ENCODE measurements around the gene ZNF521. TPM values are rescaled to one million over a fixed set of nuclear protein-coding genes. Genes with fewer than 3 reads are reported as not detected.

Gene ZNF521
- total RNA-seq, 2 experiments from 2014 or later, result not detected

DNA sequence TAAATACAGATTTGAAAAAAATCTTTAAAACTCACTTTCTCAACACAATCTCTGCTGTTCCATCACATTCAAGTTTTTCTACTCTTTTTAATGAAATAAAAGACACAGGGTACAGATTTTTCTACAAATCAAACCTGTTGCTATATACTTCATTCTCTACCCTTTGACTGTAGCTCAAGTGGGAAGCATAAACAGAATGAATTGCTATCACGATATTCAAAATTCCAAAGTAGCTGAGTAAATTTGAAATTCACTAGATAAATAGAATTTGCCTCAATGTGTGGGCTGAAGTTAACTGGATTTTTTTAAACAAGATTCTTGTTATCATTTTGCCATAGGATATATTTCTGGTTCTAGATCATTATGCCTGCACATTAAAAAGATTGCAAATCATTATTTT is 185.9 kb downstream of the ZNF521 start:
- Mint-ChIP-seq H3K36me3 (no peaks in the 10 kb centered on the region), H3K4me1 (peaks cover 17% of the 10 kb centered on the region), H3K9me3 (peaks cover 1% of the 10 kb centered on the region), H3K27ac (no peak overlapping the region), H3K27me3 (no peaks in the 10 kb centered on the region), H3K4me3 (no peak overlapping the region)
- no peak for ATAC-seq (ENCODE audit: low read depth)
- POLR2A ChIA-PET, result no interaction called here
- no peak for DNase-seq

DNA sequence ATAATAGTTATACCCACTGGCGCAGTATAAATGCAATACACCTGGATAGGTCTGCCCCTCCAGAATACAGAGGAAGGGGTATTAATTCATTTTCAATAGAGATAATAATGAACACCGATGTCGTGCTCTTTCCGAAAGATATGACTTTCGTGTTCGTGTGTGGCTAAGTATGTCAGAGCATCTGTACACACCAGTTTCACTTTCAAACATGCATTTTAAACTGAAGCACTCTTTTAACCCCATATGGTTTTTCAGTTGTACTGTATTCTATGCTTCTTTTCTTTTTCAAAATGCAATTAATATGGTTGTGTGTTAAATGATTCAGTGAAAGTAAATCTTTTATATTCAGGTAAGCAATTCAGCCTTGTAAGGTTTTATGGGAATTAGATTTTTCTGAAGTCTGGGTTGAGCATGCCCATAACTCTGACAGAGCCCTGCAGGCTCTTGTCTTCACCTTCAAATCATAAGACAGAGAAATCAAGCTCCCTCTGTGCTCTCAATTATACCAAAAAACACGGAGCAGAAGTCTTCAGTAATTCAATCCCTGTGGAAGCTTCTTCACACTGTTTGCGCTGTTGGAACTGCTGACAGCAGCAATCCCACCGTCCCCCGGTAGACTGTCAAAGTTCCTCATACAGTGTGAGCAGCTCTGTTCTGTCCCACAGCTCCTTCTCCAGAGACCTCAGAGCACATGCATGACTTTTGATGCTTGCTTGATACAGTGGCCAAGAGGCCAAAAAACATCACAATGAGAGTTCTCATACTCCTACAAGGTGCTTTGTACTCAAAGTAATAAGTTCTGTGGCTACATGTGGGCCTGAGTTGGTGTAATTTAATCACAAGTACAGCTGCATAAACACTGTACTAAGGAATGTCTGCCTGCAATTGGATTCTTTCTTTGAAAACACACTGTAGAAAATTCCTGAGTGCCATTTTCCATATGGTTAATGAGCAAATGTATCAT is 186.8 kb downstream of the ZNF521 start:
- Mint-ChIP-seq H3K9me3 (peaks cover 1% of the 10 kb centered on the region), H3K36me3 (no peaks in the 10 kb centered on the region), H3K4me1 (peaks cover 17% of the 10 kb centered on the region), H3K4me3 (peak overlapping the region; percentile 82), H3K27ac (no peak overlapping the region), H3K27me3 (no peaks in the 10 kb centered on the region)
- peak; percentile 72 for ATAC-seq (ENCODE audit: low read depth)
- DNase-seq, result no peak
- POLR2A ChIA-PET, result interaction anchor here (0.6 kb wide), 1 partner anchor 188 kb away, joined by 4 read pairs; no protein-coding TSS in a partner anchor

DNA sequence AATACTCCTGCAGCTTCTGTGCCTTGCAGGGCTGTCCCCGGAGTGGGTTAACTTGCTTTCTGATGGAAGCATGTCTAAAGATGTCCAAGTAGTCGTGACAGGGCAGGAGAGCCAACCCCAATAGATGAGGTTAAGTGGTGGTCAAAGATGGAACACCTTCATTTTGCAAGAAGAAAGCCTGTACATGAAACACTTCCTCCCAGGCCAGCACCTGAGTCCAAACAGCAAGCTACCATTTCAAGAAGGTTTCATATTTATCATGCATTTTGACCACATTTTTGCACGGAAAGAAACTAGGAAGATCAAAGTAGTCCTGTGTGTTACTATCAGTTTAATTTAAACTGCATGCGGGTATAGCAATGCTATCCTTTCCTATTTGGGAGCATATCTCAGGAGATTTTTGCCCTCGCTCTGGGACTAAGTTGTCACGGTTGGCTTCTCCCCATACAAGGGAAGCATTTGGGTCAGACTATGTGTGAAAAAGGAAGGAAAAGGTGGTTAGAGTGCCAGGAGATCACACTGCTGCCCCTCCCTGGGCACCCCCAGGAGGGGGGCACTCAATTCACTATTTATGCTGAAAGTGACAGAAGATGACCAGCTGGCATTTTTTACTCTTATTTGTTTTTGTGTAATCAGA is 187.6 kb downstream of the ZNF521 start:
- Mint-ChIP-seq H3K4me3 (peak overlapping the region; percentile 82), H3K27ac (peak overlapping the region; percentile 41), H3K9me3 (peaks cover 1% of the 10 kb centered on the region), H3K36me3 (no peaks in the 10 kb centered on the region), H3K4me1 (peaks cover 17% of the 10 kb centered on the region), H3K27me3 (no peaks in the 10 kb centered on the region)
- POLR2A ChIA-PET, result no interaction called here
- ATAC-seq (ENCODE audit: low read depth) (peak; percentile 22), DNase-seq (no peak)

DNA sequence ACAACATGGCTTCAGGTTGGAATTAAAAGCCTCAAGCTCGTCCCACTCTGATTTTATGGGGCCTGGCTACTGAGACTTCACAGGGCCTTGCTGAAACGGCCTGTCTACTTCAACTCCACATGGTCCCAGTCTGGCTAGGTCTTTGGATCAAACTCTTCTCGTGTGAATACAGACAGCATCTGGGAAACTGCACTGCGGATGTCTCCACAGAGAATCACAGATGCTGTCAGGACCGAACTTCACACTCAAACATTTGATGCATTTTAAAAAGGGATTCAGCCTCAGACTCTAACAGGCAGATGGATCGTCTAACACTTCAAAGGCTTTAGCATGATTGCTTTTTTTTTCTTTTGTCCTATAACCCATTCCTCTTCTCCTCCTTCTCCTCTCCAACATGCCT is 198.5 kb downstream of the ZNF521 start:
- H3K36me3 Mint-ChIP-seq, result no peaks in the 10 kb centered on the region
- no peak for ATAC-seq (ENCODE audit: low read depth)

DNA sequence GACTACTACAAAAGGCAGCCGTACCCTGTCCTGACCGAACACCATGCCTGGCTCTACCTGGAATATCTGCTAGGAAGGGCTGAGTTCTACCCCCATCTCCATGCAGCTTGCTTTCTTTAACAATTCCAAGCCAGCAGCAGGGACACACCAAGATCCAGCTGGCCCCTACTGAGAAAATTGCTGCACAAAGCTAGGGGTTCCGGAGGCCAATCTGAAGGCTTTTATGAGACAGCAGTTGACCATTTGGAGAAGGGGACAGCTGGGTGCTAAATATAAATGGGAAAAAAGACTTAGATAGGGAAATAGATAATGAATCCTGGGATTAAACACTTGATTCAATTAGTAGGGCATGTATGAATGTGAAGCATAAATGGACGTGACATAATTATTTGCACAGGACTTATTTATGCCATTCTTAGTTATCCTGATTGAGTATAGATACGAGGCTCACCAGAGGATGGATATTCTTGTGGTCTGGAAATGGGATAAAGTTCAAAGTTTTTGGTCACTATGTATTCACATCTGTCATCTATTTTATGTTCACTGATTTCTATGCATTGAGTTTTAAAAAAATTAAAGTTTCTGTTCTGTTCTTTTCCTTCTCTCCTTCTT is 204.0 kb downstream of the ZNF521 start:
- Mint-ChIP-seq H3K4me1 (no peaks in the 10 kb centered on the region), H3K36me3 (no peaks in the 10 kb centered on the region), H3K27me3 (peaks cover 2% of the 10 kb centered on the region), H3K9me3 (no peaks in the 10 kb centered on the region), H3K4me3 (no peak overlapping the region), H3K27ac (no peak overlapping the region)
- POLR2A ChIA-PET, result no interaction called here
- ATAC-seq (ENCODE audit: low read depth), result no peak
- no peak for DNase-seq

More for the DNA sequence above, 198.5 kb downstream of the ZNF521 start:
- H3K27ac Mint-ChIP-seq, result no peak overlapping the region
- no peaks in the 10 kb centered on the region for H3K4me1 Mint-ChIP-seq
- no peak for DNase-seq
- POLR2A ChIA-PET, result no interaction called here
- no peak overlapping the region for H3K4me3 Mint-ChIP-seq
- peaks cover 7% of the 10 kb centered on the region for H3K27me3 Mint-ChIP-seq
- H3K9me3 Mint-ChIP-seq, result peaks cover 2% of the 10 kb centered on the region

DNA sequence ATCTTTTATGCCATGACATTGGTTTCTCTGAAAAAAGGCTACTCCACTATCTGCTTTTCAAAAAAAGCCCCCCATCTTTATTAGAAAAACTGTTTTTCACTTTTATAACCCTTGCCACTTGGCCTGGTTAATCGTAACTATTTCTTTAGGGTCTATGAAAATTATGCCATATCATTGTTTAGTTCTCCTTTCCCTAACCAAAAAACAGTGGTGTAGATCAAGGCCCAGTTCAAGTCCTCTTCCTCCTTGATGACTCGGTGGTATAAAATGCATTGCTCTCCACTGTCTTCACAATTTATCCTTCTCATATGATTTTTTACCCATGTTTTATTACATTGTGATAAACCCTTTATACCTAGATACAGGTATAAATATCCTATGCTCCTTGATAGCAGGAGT is 205.5 kb downstream of the ZNF521 start:
- no peak overlapping the region for H3K4me3 Mint-ChIP-seq
- H3K27me3 Mint-ChIP-seq, result peaks cover 2% of the 10 kb centered on the region
- ATAC-seq (ENCODE audit: low read depth), result no peak
- POLR2A ChIA-PET, result no interaction called here
- DNase-seq, result no peak
- H3K27ac Mint-ChIP-seq, result no peak overlapping the region
- no peaks in the 10 kb centered on the region for H3K36me3 Mint-ChIP-seq
- H3K9me3 Mint-ChIP-seq, result no peaks in the 10 kb centered on the region
- H3K4me1 Mint-ChIP-seq, result no peaks in the 10 kb centered on the region

DNA sequence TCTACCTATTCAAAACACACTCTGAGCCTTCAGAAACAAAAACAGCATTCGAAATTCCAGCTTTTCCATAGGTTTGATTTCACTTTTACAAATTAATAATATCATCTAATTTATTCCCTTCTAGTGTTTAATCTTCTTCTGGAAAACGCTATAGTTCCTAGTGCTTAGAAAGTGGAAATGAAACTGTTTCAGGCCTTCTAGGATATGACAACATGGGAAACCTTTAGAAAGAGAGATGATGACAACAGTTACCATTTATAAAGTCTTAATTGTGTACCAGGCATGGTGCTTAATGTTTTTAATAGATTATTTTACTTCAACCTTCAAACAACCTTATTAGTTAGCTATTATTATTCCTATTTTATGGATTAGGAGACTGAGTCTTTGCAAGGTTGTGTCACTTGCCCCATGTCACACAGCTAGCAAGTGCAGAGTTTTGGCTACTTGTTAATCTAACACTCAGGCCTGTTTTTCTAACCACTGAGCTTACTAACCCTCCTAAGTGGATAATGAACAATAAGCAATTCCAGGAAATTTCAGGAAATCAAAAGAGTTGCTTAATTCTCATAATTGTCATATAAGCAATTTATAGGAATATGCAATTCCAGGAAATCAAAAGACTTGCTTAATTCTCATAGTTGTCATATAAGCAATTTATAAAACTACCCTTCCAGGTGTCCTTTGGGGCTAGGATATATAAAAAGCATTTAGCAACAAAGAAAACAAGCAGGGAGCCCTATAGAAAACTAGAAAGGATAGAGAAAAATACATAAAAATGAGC is 206.0 kb downstream of the ZNF521 start:
- Mint-ChIP-seq H3K9me3 (no peaks in the 10 kb centered on the region), H3K4me1 (no peaks in the 10 kb centered on the region), H3K27ac (no peak overlapping the region), H3K27me3 (peaks cover 2% of the 10 kb centered on the region), H3K4me3 (no peak overlapping the region), H3K36me3 (no peaks in the 10 kb centered on the region)
- DNase-seq (no peak), ATAC-seq (ENCODE audit: low read depth) (no peak)
- POLR2A ChIA-PET, result no interaction called here

DNA sequence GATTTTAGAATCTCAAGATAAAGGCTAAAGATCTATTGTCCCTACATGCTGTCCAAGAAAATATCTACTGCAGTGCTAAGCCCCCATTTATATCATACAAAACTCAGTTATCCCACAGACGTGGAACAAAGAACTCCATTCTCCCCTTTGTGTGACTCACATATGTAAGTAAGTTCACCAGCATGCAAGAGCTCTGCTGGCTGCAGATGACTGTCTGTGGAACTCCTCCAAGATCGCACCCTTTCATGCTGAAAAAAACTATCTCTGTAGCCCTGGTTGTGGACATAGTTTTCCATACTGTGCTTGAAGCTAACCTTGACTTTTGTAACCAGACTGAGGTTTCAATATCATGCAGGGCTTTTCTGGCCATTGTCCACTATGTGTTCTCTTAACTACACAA is 207.1 kb downstream of the ZNF521 start:
- POLR2A ChIA-PET, result no interaction called here
- ATAC-seq (ENCODE audit: low read depth) (no peak), DNase-seq (no peak)
- H3K27me3 Mint-ChIP-seq, result no peaks in the 10 kb centered on the region
- no peaks in the 10 kb centered on the region for H3K36me3 Mint-ChIP-seq
- no peaks in the 10 kb centered on the region for H3K9me3 Mint-ChIP-seq
- H3K4me3 Mint-ChIP-seq, result no peak overlapping the region
- H3K4me1 Mint-ChIP-seq, result no peaks in the 10 kb centered on the region
- no peak overlapping the region for H3K27ac Mint-ChIP-seq

DNA sequence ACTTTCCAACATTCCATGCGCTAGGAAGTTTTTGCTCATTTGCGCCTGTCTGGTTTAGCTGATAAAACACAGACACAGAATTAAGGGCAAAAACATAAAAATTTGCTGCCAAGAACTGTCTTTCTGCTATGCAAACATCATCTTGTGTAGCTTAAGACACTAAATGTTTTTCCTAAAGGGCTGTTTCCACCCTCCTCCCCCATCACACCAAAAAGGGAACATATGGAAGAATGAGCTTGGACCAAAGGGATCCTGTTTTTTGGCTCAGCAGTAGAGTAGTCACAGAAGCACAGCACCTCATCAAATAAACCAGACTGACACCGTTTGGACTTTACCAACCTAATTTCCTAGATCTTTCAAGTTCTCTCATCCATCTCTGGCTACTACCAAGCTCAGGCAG is 210.1 kb downstream of the ZNF521 start:
- ATAC-seq (ENCODE audit: low read depth) (no peak), DNase-seq (no peak)
- Mint-ChIP-seq H3K9me3 (no peaks in the 10 kb centered on the region), H3K4me1 (no peaks in the 10 kb centered on the region), H3K4me3 (no peak overlapping the region), H3K27me3 (no peaks in the 10 kb centered on the region), H3K36me3 (no peaks in the 10 kb centered on the region), H3K27ac (no peak overlapping the region)
- POLR2A ChIA-PET, result no interaction called here

DNA sequence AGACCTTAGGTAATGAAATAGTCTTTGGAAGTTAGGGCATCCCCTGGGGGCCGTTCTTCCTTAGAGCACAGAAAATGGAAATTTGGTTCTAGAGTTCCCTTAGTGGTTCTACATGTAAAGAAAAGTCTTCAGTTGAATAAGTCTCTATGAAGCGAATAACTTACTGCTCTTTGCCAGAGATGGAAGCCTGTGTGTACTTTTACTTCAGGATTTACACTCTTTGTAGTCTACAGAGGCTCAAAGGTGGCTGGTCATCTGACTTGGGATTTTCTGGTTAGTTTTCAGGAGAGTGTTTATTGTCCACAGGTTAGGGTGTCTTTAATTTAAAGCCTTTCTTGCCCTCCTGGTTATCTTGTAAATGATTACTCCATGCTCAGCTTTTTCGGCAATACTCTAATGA is 210.6 kb downstream of the ZNF521 start:
- H3K4me3 Mint-ChIP-seq, result no peak overlapping the region
- no peak for ATAC-seq (ENCODE audit: low read depth)
- POLR2A ChIA-PET, result no interaction called here

DNA sequence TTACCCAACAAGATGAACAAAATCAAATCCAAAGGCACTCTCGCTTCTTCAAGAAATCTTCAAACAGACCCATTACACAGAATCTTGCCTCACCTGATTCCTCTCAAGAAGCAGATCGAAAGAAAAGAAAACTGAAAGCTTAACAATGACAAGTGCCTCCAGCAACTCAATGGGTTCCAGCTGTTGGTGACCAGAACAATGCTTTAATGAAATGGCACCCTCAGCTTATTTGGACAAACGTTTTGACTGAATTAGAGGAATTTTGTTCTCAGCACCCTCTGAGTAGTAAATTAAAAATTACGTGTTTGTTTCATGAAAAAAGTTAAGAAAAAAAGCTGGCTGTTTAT is 211.0 kb downstream of the ZNF521 start:
- Mint-ChIP-seq H3K4me1 (no peaks in the 10 kb centered on the region), H3K36me3 (no peaks in the 10 kb centered on the region), H3K9me3 (no peaks in the 10 kb centered on the region), H3K4me3 (no peak overlapping the region), H3K27me3 (no peaks in the 10 kb centered on the region), H3K27ac (no peak overlapping the region)
- POLR2A ChIA-PET, result no interaction called here
- DNase-seq, result no peak
- no peak for ATAC-seq (ENCODE audit: low read depth)

More for the DNA sequence above, 210.6 kb downstream of the ZNF521 start:
- Mint-ChIP-seq H3K27ac (no peak overlapping the region), H3K27me3 (no peaks in the 10 kb centered on the region), H3K36me3 (no peaks in the 10 kb centered on the region), H3K9me3 (no peaks in the 10 kb centered on the region), H3K4me1 (no peaks in the 10 kb centered on the region)
- DNase-seq, result no peak

DNA sequence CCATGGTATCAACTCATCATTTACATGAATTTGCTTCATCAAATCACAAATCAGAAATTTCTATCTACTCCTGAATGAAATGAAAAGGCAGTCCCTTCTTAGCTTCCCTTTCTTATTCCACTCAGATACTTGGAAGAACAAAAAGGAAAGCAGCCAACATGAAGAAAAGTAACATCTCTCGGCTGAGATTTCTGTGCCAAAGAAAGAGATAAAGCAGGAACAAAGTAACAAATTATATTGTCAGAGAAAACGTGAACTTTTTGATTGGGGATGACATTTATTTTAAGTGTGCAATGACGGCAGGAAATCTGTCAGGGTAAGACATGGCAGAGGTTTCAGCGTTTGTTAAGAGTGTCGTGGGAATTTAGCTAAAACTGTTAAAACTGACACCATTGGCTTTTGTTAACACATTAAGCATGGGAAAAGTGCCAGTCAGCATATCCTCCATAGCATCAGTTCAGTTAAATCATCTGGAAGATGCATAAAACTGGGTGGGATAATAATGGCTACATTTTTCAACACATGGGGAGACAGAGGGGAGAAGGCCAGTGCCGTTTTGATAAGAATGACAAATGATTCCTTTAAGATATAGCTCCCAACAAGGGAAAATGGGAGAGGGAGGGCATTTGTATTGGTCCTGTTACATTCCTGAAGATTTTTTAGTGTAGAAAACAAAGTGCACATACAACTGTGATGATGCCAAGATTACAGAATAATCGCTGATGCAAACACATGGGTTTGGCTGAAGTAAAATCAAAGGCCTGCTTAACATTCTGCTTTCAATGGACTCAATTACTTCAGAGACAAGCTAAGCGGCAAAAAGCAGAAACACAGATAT is 211.6 kb downstream of the ZNF521 start:
- H3K4me1 Mint-ChIP-seq, result no peaks in the 10 kb centered on the region
- POLR2A ChIA-PET, result no interaction called here
- H3K9me3 Mint-ChIP-seq, result no peaks in the 10 kb centered on the region
- H3K27ac Mint-ChIP-seq, result no peak overlapping the region
- H3K36me3 Mint-ChIP-seq, result no peaks in the 10 kb centered on the region
- H3K27me3 Mint-ChIP-seq, result no peaks in the 10 kb centered on the region
- DNase-seq, result no peak
- ATAC-seq (ENCODE audit: low read depth), result no peak
- no peak overlapping the region for H3K4me3 Mint-ChIP-seq

DNA sequence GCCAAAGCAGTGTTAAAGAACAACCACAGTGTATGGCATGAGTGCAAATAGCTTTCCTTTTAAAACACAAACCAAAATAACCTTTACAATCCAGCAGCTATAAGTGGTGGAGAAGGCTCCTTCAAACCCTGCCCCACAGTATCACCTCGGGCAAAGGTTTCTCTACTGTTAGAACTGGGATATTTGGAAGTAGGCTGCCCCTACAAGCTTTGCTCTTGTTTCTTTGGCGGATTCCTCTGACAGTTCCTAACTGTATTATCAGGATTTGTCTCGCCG is 214.8 kb downstream of the ZNF521 start:
- Mint-ChIP-seq H3K27ac (no peak overlapping the region), H3K9me3 (no peaks in the 10 kb centered on the region), H3K36me3 (no peaks in the 10 kb centered on the region), H3K4me1 (no peaks in the 10 kb centered on the region), H3K4me3 (no peak overlapping the region), H3K27me3 (no peaks in the 10 kb centered on the region)
- POLR2A ChIA-PET, result no interaction called here
- ATAC-seq (ENCODE audit: low read depth) (no peak), DNase-seq (no peak)
